Panc1 (cell line): ENCODE results near the gene LRRK1. TPM values are rescaled to one million over a fixed set of nuclear protein-coding genes. Genes with fewer than 3 reads are reported as not detected.

ENCODE experiments used
- ATAC-seq: fragments of 200-7000 bp; cut with Tn5 transposase; 2 replicates; pipeline ENCODE4 v1.9.1; 2020; ENCODE audit warnings: mild to moderate bottlenecking, moderate library complexity
- BruUV-seq: library from RNA; stranded (reverse); fragments of 400-500 nt; replicated peaks from 2 replicates; lab custom pipeline; 2021; lab: Mats Ljungman, UMichigan
- CTCF ChIA-PET: fragments of 300-600 bp; sonication (Branson Sonifier 250); formaldehyde crosslinking; loops from one replicate; lab custom pipeline; 2022; ENCODE audit warnings: antibody characterized with exemption; lab: Charles Lee
- POLR2A ChIA-PET: fragments of 300-600 bp; sonication (Branson Sonifier 250); formaldehyde crosslinking; loops from one replicate; lab custom pipeline; 2022; ENCODE audit warnings: antibody characterized with exemption; lab: Charles Lee
- DNase-seq: peaks from one replicate; pipeline ENCODE4 v3.0.0-alpha.2; 2010; ENCODE audit warnings: low read depth, low spot score
- H3K27ac ChIP-seq: 2 replicates; pipeline ENCODE4 v1.5.1; 2011; ENCODE audit warnings: mild to moderate bottlenecking, low read length, inconsistent platforms
- H3K27me3 ChIP-seq: fragments of 200-500 bp; sonication (Bioruptor generic); 2 replicates; pipeline ENCODE4 v1.6.0; 2014; ENCODE audit warnings: low read length, inconsistent platforms; ENCODE audit not compliant: control insufficient read depth, insufficient read depth
- H3K36me3 ChIP-seq: fragments of 200-500 bp; sonication (Bioruptor generic); 2 replicates; pipeline ENCODE4 v1.5.1; 2014; ENCODE audit warnings: inconsistent platforms, mild to moderate bottlenecking, low read length, moderate library complexity; ENCODE audit not compliant: control insufficient read depth, insufficient read depth
- H3K4me1 ChIP-seq: 2 replicates; pipeline ENCODE4 v1.5.1; 2011; ENCODE audit warnings: inconsistent platforms, mild to moderate bottlenecking, low read length, moderate library complexity; ENCODE audit not compliant: control insufficient read depth, insufficient read depth
- H3K4me3 ChIP-seq, 2 experiments: 2 replicates each; pipeline ENCODE4 v1.5.1; 2011 to 2012; ENCODE audit warnings: low read depth in 2 of 2, low read length in 2 of 2, mild to moderate bottlenecking in 2 of 2, inconsistent platforms in 1 of 2, moderate library complexity in 1 of 2
- H3K9me3 ChIP-seq: fragments of 200-500 bp; sonication (Bioruptor generic); 2 replicates; pipeline ENCODE4 v1.5.1; 2014; ENCODE audit warnings: low read depth, mild to moderate bottlenecking, inconsistent platforms, low read length, moderate library complexity; ENCODE audit not compliant: control insufficient read depth, insufficient read depth
- CTCF ChIP-seq: fragments of 450-650 bp; IDR thresholded peaks from 2 replicates; pipeline ENCODE4 v1.5.1; 2017; ENCODE audit warnings: mild to moderate bottlenecking
- POLR2AphosphoS5 ChIP-seq: IDR thresholded peaks from 2 replicates; pipeline ENCODE4 v1.6.1; 2012; ENCODE audit warnings: mild to moderate bottlenecking, low read depth, low read length, moderate library complexity
- REST ChIP-seq, 2 experiments: IDR thresholded peaks; 2 replicates each; pipeline ENCODE4 v1.6.1; 2011 to 2012; ENCODE audit warnings: low read depth in 2 of 2, control low read depth in 1 of 2, low read length in 1 of 2, mild to moderate bottlenecking in 1 of 2, moderate library complexity in 1 of 2; ENCODE audit not compliant: insufficient read depth in 1 of 2
- SIN3A ChIP-seq: IDR thresholded peaks from 2 replicates; pipeline ENCODE4 v1.6.1; 2012; ENCODE audit warnings: low read depth, mild to moderate bottlenecking, low read length, moderate library complexity, borderline replicate concordance; ENCODE audit not compliant: insufficient read depth
- TCF7L2 ChIP-seq: IDR thresholded peaks from 2 replicates; pipeline ENCODE4 v1.6.1; 2011; ENCODE audit warnings: mild to moderate bottlenecking, low read depth, low read length, inconsistent platforms
- in situ Hi-C: cut with HindIII; loops from 2 replicates; pipeline ENCODE4 v1.10.0; 2016; ENCODE audit warnings: low sequenced_read_pairs, low pct_unique_long_range_greater_than_20kb
- intact Hi-C: fragments of 100-400 bp; cut with micrococcal nuclease; formaldehyde crosslinking; loops from one replicate; pipeline ENCODE4 v1.10.0; 2022; ENCODE audit not compliant: unreplicated experiment
- total RNA-seq: library from RNA; stranded (reverse); gene quantifications from one replicate; pipeline ENCODE4 v1.2.1, GENCODE V29; 2021; ENCODE audit not compliant: unreplicated experiment

The LRRK1 gene
- total RNA-seq, 1 experiment from 2014 or later, result 88.0 TPM

GRCh38 chr15:100924436-100924835 is 5.3 kb downstream of the LRRK1 start:
- H3K27ac ChIP-seq, result peak overlapping the region; percentile 99; the same call in 1 of the 2 replicates
- ChIA-PET POLR2A (no interaction called here), CTCF (no interaction called here)
- BruUV-seq, result no TSS peak
- H3K4me3 ChIP-seq, result no peak overlapping the region
- ATAC-seq (no peak), DNase-seq (no peak)
- no peak for TF ChIP-seq POLR2AphosphoS5
- no peak for TF ChIP-seq TCF7L2
- TF ChIP-seq REST (IDR thresholded peaks at IDR 0.05; ENCODE audit: insufficient read depth in 1 of 2, low read depth in 2 of 2, low read length in 1 of 2), result no peak
- no peak for TF ChIP-seq SIN3A
- TF ChIP-seq CTCF, result no peak
- no peaks in the 10 kb centered on the region for H3K9me3 ChIP-seq
- peaks cover 16% of the 10 kb centered on the region for H3K36me3 ChIP-seq
- no peaks in the 10 kb centered on the region for H3K27me3 ChIP-seq
- intact Hi-C loops, result no loop called here
- peaks cover 50% of the 10 kb centered on the region for H3K4me1 ChIP-seq
- in situ Hi-C loops, result no loop called here

GRCh38 chr15:100925480-100925879 is 6.3 kb downstream of the LRRK1 start:
- intact Hi-C loops, result no loop called here
- ATAC-seq, result no peak
- BruUV-seq, result TSS peak; percentile 14

More at GRCh38 chr15:100925480-100925879, 6.3 kb downstream of the LRRK1 start:
- DNase-seq, result no peak
- peaks cover 55% of the 10 kb centered on the region for H3K4me1 ChIP-seq
- ChIA-PET CTCF (no interaction called here), POLR2A (no interaction called here)
- in situ Hi-C loops, result no loop called here
- H3K27ac ChIP-seq, result peak overlapping the region; percentile 99
- H3K4me3 ChIP-seq, result no peak overlapping the region
- H3K27me3 ChIP-seq, result no peaks in the 10 kb centered on the region
- peaks cover 22% of the 10 kb centered on the region for H3K36me3 ChIP-seq
- TF ChIP-seq SIN3A, result no peak
- no peak for TF ChIP-seq REST (IDR thresholded peaks at IDR 0.05; ENCODE audit: insufficient read depth in 1 of 2, low read depth in 2 of 2, low read length in 1 of 2)
- no peak for TF ChIP-seq TCF7L2
- TF ChIP-seq CTCF, result no peak
- TF ChIP-seq POLR2AphosphoS5, result no peak
- no peaks in the 10 kb centered on the region for H3K9me3 ChIP-seq
